Activated CD8-positive, alpha-beta T cell treated with anti-CD3 and anti-CD28 coated beads for 36 hours (primary cell): ENCODE data around the gene SLITRK2. TPM values are rescaled to one million over a fixed set of nuclear protein-coding genes. Genes with fewer than 3 reads are reported as not detected.

Experiments used
- ATAC-seq: fragments of 200-7000 bp; cut with Tn5 transposase; one replicate; pipeline ENCODE4 v1.10.0; 2021; ENCODE audit warnings: mild to moderate bottlenecking, moderate library complexity
- CTCF ChIA-PET: fragments of 350-600 bp; sonication (Branson Sonifier 250); formaldehyde crosslinking; loops from one replicate; lab custom pipeline; 2021; ENCODE audit warnings: antibody characterized with exemption; lab: Charles Lee
- POLR2A ChIA-PET: fragments of 350-600 bp; sonication (Branson Sonifier 250); formaldehyde crosslinking; loops from one replicate; lab custom pipeline; 2021; ENCODE audit warnings: antibody characterized with exemption; lab: Charles Lee
- DNase-seq: peaks from one replicate; pipeline ENCODE4 v3.0.0-alpha.2; 2020
- H3K27ac Mint-ChIP-seq: one replicate; pipeline ENCODE4 v1.8.0; 2021; ENCODE audit warnings: mild to moderate bottlenecking, mixed read lengths
- H3K27me3 Mint-ChIP-seq: one replicate; pipeline ENCODE4 v1.8.0; 2021; ENCODE audit warnings: mixed read lengths
- H3K36me3 Mint-ChIP-seq: one replicate; pipeline ENCODE4 v1.8.0; 2021; ENCODE audit warnings: low read depth, mixed read lengths
- H3K4me1 Mint-ChIP-seq: one replicate; pipeline ENCODE4 v1.8.0; 2021; ENCODE audit warnings: low read depth, mixed read lengths
- H3K4me3 Mint-ChIP-seq: one replicate; pipeline ENCODE4 v1.8.0; 2021; ENCODE audit warnings: mild to moderate bottlenecking, moderate library complexity, mixed read lengths
- H3K9me3 Mint-ChIP-seq: one replicate; pipeline ENCODE4 v1.8.0; 2021; ENCODE audit warnings: mixed read lengths
- CTCF ChIP-seq: fragments of 200-600 bp; IDR thresholded peaks from one replicate; pipeline ENCODE4 v1.8.0; 2022; ENCODE audit warnings: antibody characterized with exemption, mild to moderate bottlenecking
- intact Hi-C: fragments of 100-400 bp; cut with micrococcal nuclease; formaldehyde crosslinking; loops from one replicate; pipeline ENCODE4 v1.10.0; 2022
- total RNA-seq, 2 experiments: library from RNA; stranded (reverse); gene quantifications; one replicate each; pipeline ENCODE4 v1.2.3, GENCODE V29; 2021

Gene SLITRK2
- total RNA-seq, 2 experiments from 2014 or later: not detected

- no peak for DNase-seq
- POLR2A ChIA-PET: no interaction called here
- no peaks in the 10 kb centered on the region for H3K4me1 Mint-ChIP-seq
- no peak for ATAC-seq
- CTCF ChIA-PET: no interaction called here
- no peak for TF ChIP-seq CTCF
- no peaks in the 10 kb centered on the region for H3K27me3 Mint-ChIP-seq
- no peak overlapping the region for H3K4me3 Mint-ChIP-seq
- H3K27ac Mint-ChIP-seq: no peak overlapping the region
- H3K9me3 Mint-ChIP-seq: peaks cover 1% of the 10 kb centered on the region
- no peaks in the 10 kb centered on the region for H3K36me3 Mint-ChIP-seq
- intact Hi-C loops: no loop called here
These were observed 30.8 kb downstream of the SLITRK2 start for GRCh38 chrX:145848448-145848847.

GRCh38 chrX:145848857-145849256 lies 31.2 kb downstream of the SLITRK2 start:
- ATAC-seq (no peak), DNase-seq (no peak)
- Mint-ChIP-seq H3K27me3 (no peaks in the 10 kb centered on the region), H3K4me1 (no peaks in the 10 kb centered on the region), H3K4me3 (no peak overlapping the region), H3K36me3 (no peaks in the 10 kb centered on the region), H3K27ac (no peak overlapping the region), H3K9me3 (peaks cover 1% of the 10 kb centered on the region)
- TF ChIP-seq CTCF: no peak
- ChIA-PET POLR2A (no interaction called here), CTCF (no interaction called here)
- intact Hi-C loops: no loop called here

- intact Hi-C loops: no loop called here
- Mint-ChIP-seq H3K36me3 (no peaks in the 10 kb centered on the region), H3K27me3 (no peaks in the 10 kb centered on the region), H3K9me3 (no peaks in the 10 kb centered on the region), H3K27ac (no peak overlapping the region), H3K4me3 (no peak overlapping the region), H3K4me1 (no peaks in the 10 kb centered on the region)
- DNase-seq: no peak
- ATAC-seq: no peak
- ChIA-PET CTCF (no interaction called here), POLR2A (no interaction called here)
- TF ChIP-seq CTCF: no peak
These were observed 35.6 kb downstream of the SLITRK2 start for GRCh38 chrX:145853181-145853580.

GRCh38 chrX:145856181-145856580 lies 38.6 kb downstream of the SLITRK2 start:
- intact Hi-C loops: no loop called here
- POLR2A ChIA-PET: no interaction called here
- no peak for TF ChIP-seq CTCF

GRCh38 chrX:145861818-145862217 lies 44.2 kb downstream of the SLITRK2 start:
- Mint-ChIP-seq H3K4me3 (no peak overlapping the region), H3K4me1 (no peaks in the 10 kb centered on the region), H3K9me3 (no peaks in the 10 kb centered on the region), H3K27ac (no peak overlapping the region), H3K27me3 (no peaks in the 10 kb centered on the region), H3K36me3 (no peaks in the 10 kb centered on the region)
- ChIA-PET POLR2A (no interaction called here), CTCF (no interaction called here)
- no peak for TF ChIP-seq CTCF
- ATAC-seq (no peak), DNase-seq (no peak)
- intact Hi-C loops: no loop called here

More at GRCh38 chrX:145856181-145856580, 38.6 kb downstream of the SLITRK2 start:
- DNase-seq (no peak), ATAC-seq (no peak)
- Mint-ChIP-seq H3K4me3 (no peak overlapping the region), H3K9me3 (no peaks in the 10 kb centered on the region), H3K27ac (no peak overlapping the region), H3K4me1 (no peaks in the 10 kb centered on the region), H3K27me3 (no peaks in the 10 kb centered on the region), H3K36me3 (no peaks in the 10 kb centered on the region)
- CTCF ChIA-PET: no interaction called here
